ENCODE data around the gene PODXL2.

DNA sequence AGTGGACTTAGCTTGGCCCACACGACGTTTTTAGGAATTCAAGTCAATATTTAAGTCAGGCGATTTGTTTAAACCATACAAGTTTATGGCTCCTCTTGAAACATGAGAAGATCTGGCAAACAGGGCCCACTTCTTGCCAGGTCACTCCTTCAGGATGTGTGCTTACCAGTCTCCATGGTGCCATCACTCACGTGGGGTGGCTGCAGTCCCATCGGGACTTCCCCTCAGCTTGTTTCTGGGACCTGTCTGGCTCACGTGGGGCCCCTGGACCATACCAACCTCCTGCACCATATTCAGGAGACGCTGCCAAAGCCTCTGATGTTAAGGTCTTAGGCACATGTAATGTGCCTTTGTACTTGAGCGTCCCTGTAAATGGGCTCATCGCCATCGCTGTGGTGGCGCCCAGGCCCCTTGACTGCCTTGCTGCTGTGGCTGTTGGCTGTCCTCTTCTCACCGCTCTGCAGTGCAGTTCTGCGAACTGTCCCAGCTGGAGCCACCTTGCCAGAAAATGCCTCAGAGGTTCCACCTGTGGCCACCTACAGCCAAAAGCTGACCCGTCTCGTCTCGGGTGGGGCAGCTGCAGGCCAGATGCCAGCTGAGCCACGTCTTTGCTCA is 21.9 kb upstream of the PODXL2 start:
- TF ChIP-seq, protein P1, sequence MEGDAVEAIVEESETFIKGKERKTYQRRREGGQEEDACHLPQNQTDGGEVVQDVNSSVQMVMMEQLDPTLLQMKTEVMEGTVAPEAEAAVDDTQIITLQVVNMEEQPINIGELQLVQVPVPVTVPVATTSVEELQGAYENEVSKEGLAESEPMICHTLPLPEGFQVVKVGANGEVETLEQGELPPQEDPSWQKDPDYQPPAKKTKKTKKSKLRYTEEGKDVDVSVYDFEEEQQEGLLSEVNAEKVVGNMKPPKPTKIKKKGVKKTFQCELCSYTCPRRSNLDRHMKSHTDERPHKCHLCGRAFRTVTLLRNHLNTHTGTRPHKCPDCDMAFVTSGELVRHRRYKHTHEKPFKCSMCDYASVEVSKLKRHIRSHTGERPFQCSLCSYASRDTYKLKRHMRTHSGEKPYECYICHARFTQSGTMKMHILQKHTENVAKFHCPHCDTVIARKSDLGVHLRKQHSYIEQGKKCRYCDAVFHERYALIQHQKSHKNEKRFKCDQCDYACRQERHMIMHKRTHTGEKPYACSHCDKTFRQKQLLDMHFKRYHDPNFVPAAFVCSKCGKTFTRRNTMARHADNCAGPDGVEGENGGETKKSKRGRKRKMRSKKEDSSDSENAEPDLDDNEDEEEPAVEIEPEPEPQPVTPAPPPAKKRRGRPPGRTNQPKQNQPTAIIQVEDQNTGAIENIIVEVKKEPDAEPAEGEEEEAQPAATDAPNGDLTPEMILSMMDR (IDR thresholded peaks at IDR 0.05): no peak
- TF ChIP-seq SIN3A (IDR thresholded peaks at IDR 0.05; ENCODE audit: borderline replicate concordance, insufficient read depth, low read depth, low read length): no peak
- TF ChIP-seq POLR2AphosphoS5 (IDR thresholded peaks at IDR 0.05; ENCODE audit: low read depth, low read length): no peak

Data from Panc1 (cell line).